Heart right ventricle (tissue), 16 donors: ENCODE results near the gene RAPGEF5. TPM values are rescaled to one million over a fixed set of nuclear protein-coding genes. Genes with fewer than 3 reads are reported as not detected.

ENCODE experiments used
- ATAC-seq, 8 donors: fragments of 200-7000 bp; cut with Tn5 transposase; one replicate each; pipeline ENCODE4 v1.9.1; 2020; ENCODE audit warnings: mild to moderate bottlenecking in 8 of 8, moderate library complexity in 8 of 8, moderate number of reproducible peaks in 1 of 8
- DNase-seq, 2 donors: peaks; one replicate each; pipeline ENCODE4 v3.0.0-alpha.2; 2020
- H3K27ac ChIP-seq, 10 donors: fragments of 200-600 bp; sonication (generic) in 2 of 10; one replicate each; pipeline versions ENCODE4 v1.5.0 to v1.8.0; 2020 to 2022; ENCODE audit warnings: mild to moderate bottlenecking in 3 of 10
- H3K27me3 ChIP-seq, 7 donors: fragments of 200-600 bp; one replicate each; pipeline ENCODE4 v1.8.0; 2021 to 2022; ENCODE audit warnings: mild to moderate bottlenecking in 2 of 7
- H3K36me3 ChIP-seq, 9 donors: fragments of 200-600 bp; sonication (generic) in 1 of 9; one replicate each; pipeline versions ENCODE4 v1.5.0 to v1.8.0; 2020 to 2022; ENCODE audit warnings: mild to moderate bottlenecking in 2 of 9
- H3K4me1 ChIP-seq, 9 donors: fragments of 200-600 bp; sonication (generic) in 1 of 9; one replicate each; pipeline versions ENCODE4 v1.5.0 to v1.8.0; 2020 to 2022; ENCODE audit warnings: mild to moderate bottlenecking in 4 of 9
- H3K4me3 ChIP-seq, 10 donors: fragments of 200-600 bp; sonication (generic) in 2 of 10; one replicate each; pipeline versions ENCODE4 v1.5.0 to v1.8.0; 2020 to 2022; ENCODE audit warnings: mild to moderate bottlenecking in 7 of 10, moderate library complexity in 2 of 10
- H3K9me3 ChIP-seq, 11 donors: fragments of 200-600 bp in 10 of 11; sonication (generic) in 2 of 11; one replicate each; pipeline versions ENCODE4 v1.5.0 to v1.8.0; 2013 to 2022; ENCODE audit warnings: mild to moderate bottlenecking in 2 of 11, control low read depth in 1 of 11, moderate library complexity in 1 of 11
- CTCF ChIP-seq, 9 donors: fragments of 200-600 bp; sonication (generic) in 2 of 9; IDR thresholded peaks; one replicate each; pipeline versions ENCODE4 v1.5.0 to v1.8.0; 2021 to 2022; ENCODE audit warnings: antibody characterized with exemption in 9 of 9, mild to moderate bottlenecking in 5 of 9, moderate library complexity in 1 of 9
- WGBS, 2 donors: extraction: QIAGEN DNeasy Blood & Tissue Kit; methylation state at CpG; one replicate each; pipeline ENCODE4 v1.1.7; 2013; ENCODE audit warnings: inconsistent platforms in 1 of 2; 5-methylcytosine and 5-hydroxymethylcytosine counted together
- intact Hi-C, 10 donors: fragments of 100-400 bp; cut with DNase I; formaldehyde crosslinking; loops; one replicate each; pipeline versions ENCODE4 v1.11.1 to v1.14.2; 2022
- polyA plus RNA-seq, 2 donors: library from polyadenylated mRNA; stranded (reverse); fragments of 200-250 nt; gene quantifications; one replicate each; pipeline ENCODE4 v1.2.3, GENCODE V29; 2013
- total RNA-seq, 10 donors: library from RNA; stranded (reverse); fragmentation: NEBNext Ultra II Directional in 3 of 10; extraction: Animal tissue kit (Norgen Biotek cat#: 25700) in 3 of 10; gene quantifications; one replicate each; pipeline versions ENCODE4 v1.2.1 to v1.2.4, GENCODE V29; 2021 to 2023
- donor health status: Arrhythmogenic right ventricular cardiomyopathy.
- donor health status: ischemic (EF 13 %, LVEDD 7.1; RV severe dilation, severe dysfunction).
- donor health status: healthy with polysubstance abuse.
- donor health status: DM: no; HTN: yes; CAD: no.
- donor health status: DM: no; HTN: no; CAD: no.
- donor health status: ischemic (EF 25% LVEDD 6.9; RV normal size, moderate dysfunction).
- donor health status: ischemic (EF 25% LVEDD 5.7; RV mildly dilated, moderate dysfunction).
- donor health status: healthy.
- donor health status: DM: yes; HTN: yes; CAD: no.
- donor health status: Ischemic cardiomyopathy.
- donor health status: ischemic (EF 35%, LVEDD 5.7; RV mildly dilated, moderate dysfunction).
- donor health status: nonischemic (EF 11% LVEDD 7.7; RV severe dilation, severe dysfunction).
- donor health status: DM: yes; HTN: yes; CAD: no.
- donor health status: PGD.
- donor health status: ischemic (EF 29% LVEDD 5.4; RV normal size, mild dysfunction).
- donor health status: nonischemic (EF 23%, LVEDD 6.1; RV moderate dilation, normal function).

The RAPGEF5 gene
- total and polyA plus RNA-seq, 12 donors: 4.3 to 33.3 (median 14.3) TPM

- no peak for TF ChIP-seq CTCF (IDR thresholded peaks at IDR 0.05)
These were observed 229.0 kb downstream of the RAPGEF5 start for GRCh38 chr7:22127835-22128527.

GRCh38 chr7:22125436-22125835, 231.5 kb downstream of the RAPGEF5 start:
- ATAC-seq: no peak
- 75 to 79% methylated on average over 6 of the region's 6 CpGs for WGBS, 2 donors
- no peak for TF ChIP-seq CTCF (IDR thresholded peaks at IDR 0.05)
- Histone ChIP-seq H3K9me3 (no peaks in the 10 kb centered on the region), H3K4me3 (no peak overlapping the region), H3K36me3 (peaks cover 0 to 59% (median 9%) of the 10 kb centered on the region in 9 donors), H3K27me3 (peaks cover 0 to 8% (median 0%) of the 10 kb centered on the region in 7 donors), H3K27ac (peak overlapping the region in 6 of 10 donors; percentile 15 to 79 (median 72)), H3K4me1 (peaks cover 0 to 74% (median 39%) of the 10 kb centered on the region in 9 donors)
- no peak for DNase-seq
- intact Hi-C loops: no loop called here

More at GRCh38 chr7:22127835-22128527, 229.0 kb downstream of the RAPGEF5 start:
- Histone ChIP-seq H3K4me1 (peaks cover 0 to 62% (median 22%) of the 10 kb centered on the region in 9 donors), H3K36me3 (peaks cover 0 to 71% (median 3%) of the 10 kb centered on the region in 9 donors), H3K9me3 (no peaks in the 10 kb centered on the region), H3K4me3 (no peak overlapping the region), H3K27ac (peak overlapping the region; percentile 5 to 77 (median 56)), H3K27me3 (peaks cover 0 to 3% (median 0%) of the 10 kb centered on the region in 7 donors)
- 66 to 72% methylated on average over 6 of the region's 6 CpGs for WGBS, 2 donors
- DNase-seq (no peak), ATAC-seq (peak in 6 of 8 donors; percentile 31 to 74 (median 54))
- intact Hi-C loops: no loop called here

- H3K27ac ChIP-seq: peak overlapping the region in 7 of 10 donors; percentile 15 to 79 (median 71)
- no peak for ATAC-seq
- peaks cover 0 to 59% (median 12%) of the 10 kb centered on the region in 9 donors for H3K36me3 ChIP-seq
- H3K4me1 ChIP-seq: peaks cover 0 to 69% (median 39%) of the 10 kb centered on the region in 9 donors
- no peak for TF ChIP-seq CTCF (IDR thresholded peaks at IDR 0.05)
- no peak overlapping the region for H3K4me3 ChIP-seq
- no peak for DNase-seq
- H3K9me3 ChIP-seq: no peaks in the 10 kb centered on the region
- intact Hi-C loops: loop anchor here in 1 of 10 donors (5.0 kb wide), 1 partner anchor 97 kb away; no protein-coding TSS in a partner anchor
- 34 to 45% methylated on average over 3 of the region's 3 CpGs for WGBS, 2 donors
- H3K27me3 ChIP-seq: peaks cover 0 to 8% (median 0%) of the 10 kb centered on the region in 7 donors
These were observed 232.0 kb downstream of the RAPGEF5 start for GRCh38 chr7:22124941-22125340.

GRCh38 chr7:22123139-22123538, 233.8 kb downstream of the RAPGEF5 start:
- no peak for TF ChIP-seq CTCF (IDR thresholded peaks at IDR 0.05)
- ATAC-seq (peak; percentile 35 to 84 (median 79)), DNase-seq (peak in 1 of 2 donors; percentile 44)
- no peak overlapping the region for H3K4me3 ChIP-seq
- peaks cover 0 to 54% (median 34%) of the 10 kb centered on the region in 9 donors for H3K4me1 ChIP-seq
- peaks cover 0 to 8% (median 0%) of the 10 kb centered on the region in 7 donors for H3K27me3 ChIP-seq
- H3K36me3 ChIP-seq: peaks cover 0 to 61% (median 9%) of the 10 kb centered on the region in 9 donors
- intact Hi-C loops: loop anchor here in 1 of 10 donors (5.0 kb wide), 1 partner anchor 99 kb away; no protein-coding TSS in a partner anchor
- no peaks in the 10 kb centered on the region for H3K9me3 ChIP-seq
- WGBS, 2 donors: 11 to 14% methylated on average over 5 of the region's 5 CpGs
- H3K27ac ChIP-seq: peak overlapping the region; percentile 27 to 79 (median 67)
